Measurements from ENCODE around the gene SKOR1.

Gene SKOR1

GRCh38 chr15:67829647-67830504, 4.6 kb downstream of the SKOR1 start:
- H3K4me3 ChIP-seq (ENCODE audit: low read length in 2 of 2), result no peak overlapping the region
- no peak for DNase-seq (ENCODE audit: low spot score)
- H2BK12ac ChIP-seq (ENCODE audit: low read length), result no peak overlapping the region
- H4K8ac ChIP-seq (ENCODE audit: low read depth, low read length), result no peak overlapping the region
- H3K9ac ChIP-seq (ENCODE audit: low read depth, low read length, poor library complexity), result no peak overlapping the region
- peaks cover 10 to 12% of the 10 kb centered on the region in 2 donors for H3K9me3 ChIP-seq (replicated peaks in 1 of 2; ENCODE audit: control insufficient read depth in 2 of 2, insufficient read depth in 1 of 2, low read depth in 1 of 2, low read length in 2 of 2)
- peak overlapping the region; percentile 45 for H3K18ac ChIP-seq (ENCODE audit: low read length)
- peak overlapping the region; percentile 66 for H3K23ac ChIP-seq (ENCODE audit: low read depth, low read length, poor library complexity)
- peak overlapping the region; percentile 2 for H2BK5ac ChIP-seq (ENCODE audit: low read length)
- peaks cover 71 to 98% (median 94%) of the 10 kb centered on the region in 3 experiments for H3K27me3 ChIP-seq (ENCODE audit: control insufficient read depth in 3 of 3, insufficient read depth in 3 of 3, low read depth in 1 of 3, low read length in 3 of 3)
- no peaks in the 10 kb centered on the region for H3K36me3 ChIP-seq (replicated peaks in 1 of 2; ENCODE audit: control insufficient read depth in 2 of 2, insufficient read depth in 2 of 2, low read length in 2 of 2)
- WGBS, 2 donors (ENCODE audit: extremely low coverage in 2 of 2, insufficient read length in 2 of 2, insufficient replicate concordance in 1 of 2), result no CpG with 5 or more reads among the region's 68 CpGs
- H2AFZ ChIP-seq (ENCODE audit: low read length), result peak overlapping the region; percentile 20
- H3K27ac ChIP-seq (replicated peaks; ENCODE audit: low read length), result no peak overlapping the region
- peaks cover 8 to 24% of the 10 kb centered on the region in 2 donors for H3K4me1 ChIP-seq (ENCODE audit: control insufficient read depth in 2 of 2, insufficient read depth in 1 of 2, low read depth in 1 of 2, low read length in 2 of 2)
- no peak overlapping the region for H2BK120ac ChIP-seq (ENCODE audit: low read depth, low read length)
- peak overlapping the region; percentile 86 for H2AK5ac ChIP-seq (ENCODE audit: low read depth, low read length)
- no peak overlapping the region for H3K14ac ChIP-seq (ENCODE audit: low read length)
- no peak overlapping the region for H3K4ac ChIP-seq (ENCODE audit: low read length)
- peaks cover 6% of the 10 kb centered on the region for H3K79me1 ChIP-seq (ENCODE audit: low read depth, low read length)
- no peak overlapping the region for H4K91ac ChIP-seq (ENCODE audit: low read depth, low read length, poor library complexity)
- no peak overlapping the region for H2BK15ac ChIP-seq (ENCODE audit: low read length)
- no peak overlapping the region for H3K4me2 ChIP-seq (ENCODE audit: insufficient read depth, low read length, poor library complexity, severe bottlenecking)

DNA sequence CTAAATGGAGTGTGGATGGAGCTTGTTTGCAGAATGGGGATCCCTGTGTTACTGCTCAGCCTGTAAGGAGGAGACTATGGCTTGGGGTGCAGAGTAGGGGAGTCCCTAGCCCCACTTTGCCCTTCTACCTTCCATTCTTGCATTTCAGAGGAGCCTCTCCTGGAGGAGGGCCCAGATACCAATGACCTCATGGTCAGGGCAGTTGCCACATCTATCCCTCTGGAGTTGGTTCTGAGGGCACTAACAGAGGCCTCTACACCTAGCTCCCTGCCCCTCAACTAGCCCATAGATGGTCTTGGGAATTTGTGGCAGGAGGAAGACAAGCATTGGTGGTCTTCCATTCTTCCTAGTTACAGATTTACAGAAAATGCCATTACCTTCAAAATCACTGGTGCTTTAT, 6.1 kb downstream of the SKOR1 start:
- H3K18ac ChIP-seq (ENCODE audit: low read length), result no peak overlapping the region
- H2AK5ac ChIP-seq (ENCODE audit: low read depth, low read length), result no peak overlapping the region
- no peak for DNase-seq (ENCODE audit: low spot score)
- no peak overlapping the region for H3K9ac ChIP-seq (ENCODE audit: low read depth, low read length, poor library complexity)
- H2AFZ ChIP-seq (ENCODE audit: low read length), result no peak overlapping the region
- peaks cover 4% of the 10 kb centered on the region for H3K79me1 ChIP-seq (ENCODE audit: low read depth, low read length)
- no peak overlapping the region for H2BK15ac ChIP-seq (ENCODE audit: low read length)
- H3K27me3 ChIP-seq (ENCODE audit: control insufficient read depth in 3 of 3, insufficient read depth in 3 of 3, low read depth in 1 of 3, low read length in 3 of 3), result peaks cover 70 to 97% (median 95%) of the 10 kb centered on the region in 3 experiments
- H3K14ac ChIP-seq (ENCODE audit: low read length), result no peak overlapping the region
- H3K9me3 ChIP-seq (replicated peaks in 1 of 2; ENCODE audit: control insufficient read depth in 2 of 2, insufficient read depth in 1 of 2, low read depth in 1 of 2, low read length in 2 of 2), result peaks cover 8 to 10% of the 10 kb centered on the region in 2 donors
- no peak overlapping the region for H3K23ac ChIP-seq (ENCODE audit: low read depth, low read length, poor library complexity)
- H3K4me1 ChIP-seq (ENCODE audit: control insufficient read depth in 2 of 2, insufficient read depth in 1 of 2, low read depth in 1 of 2, low read length in 2 of 2), result peaks cover 9 to 22% of the 10 kb centered on the region in 2 donors
- H4K8ac ChIP-seq (ENCODE audit: low read depth, low read length), result no peak overlapping the region
- no peak overlapping the region for H3K4ac ChIP-seq (ENCODE audit: low read length)
- no peak overlapping the region for H3K27ac ChIP-seq (replicated peaks; ENCODE audit: low read length)
- no peak overlapping the region for H2BK5ac ChIP-seq (ENCODE audit: low read length)
- no peak overlapping the region for H2BK120ac ChIP-seq (ENCODE audit: low read depth, low read length)
- H4K91ac ChIP-seq (ENCODE audit: low read depth, low read length, poor library complexity), result no peak overlapping the region
- H3K4me2 ChIP-seq (ENCODE audit: insufficient read depth, low read length, poor library complexity, severe bottlenecking), result no peak overlapping the region
- H2BK12ac ChIP-seq (ENCODE audit: low read length), result no peak overlapping the region
- H3K36me3 ChIP-seq (replicated peaks in 1 of 2; ENCODE audit: control insufficient read depth in 2 of 2, insufficient read depth in 2 of 2, low read length in 2 of 2), result no peaks in the 10 kb centered on the region
- no peak overlapping the region for H3K4me3 ChIP-seq (ENCODE audit: low read length in 2 of 2)

- Histone ChIP-seq H2AK5ac (ENCODE audit: low read depth, low read length) (peak overlapping the region; percentile 22), H3K27ac (replicated peaks; ENCODE audit: low read length) (no peak overlapping the region), H4K8ac (ENCODE audit: low read depth, low read length) (no peak overlapping the region), H3K36me3 (replicated peaks in 1 of 2; ENCODE audit: control insufficient read depth in 2 of 2, insufficient read depth in 2 of 2, low read length in 2 of 2) (no peaks in the 10 kb centered on the region), H3K9me3 (replicated peaks in 1 of 2; ENCODE audit: control insufficient read depth in 2 of 2, insufficient read depth in 1 of 2, low read depth in 1 of 2, low read length in 2 of 2) (peaks cover 8 to 10% of the 10 kb centered on the region in 2 donors), H3K4me3 (ENCODE audit: low read length in 2 of 2) (no peak overlapping the region), H2AFZ (ENCODE audit: low read length) (no peak overlapping the region), H3K4ac (ENCODE audit: low read length) (no peak overlapping the region), H3K23ac (ENCODE audit: low read depth, low read length, poor library complexity) (no peak overlapping the region), H4K91ac (ENCODE audit: low read depth, low read length, poor library complexity) (no peak overlapping the region), H2BK120ac (ENCODE audit: low read depth, low read length) (no peak overlapping the region), H2BK5ac (ENCODE audit: low read length) (no peak overlapping the region), H3K4me1 (ENCODE audit: control insufficient read depth in 2 of 2, insufficient read depth in 1 of 2, low read depth in 1 of 2, low read length in 2 of 2) (peaks cover 9 to 22% of the 10 kb centered on the region in 2 donors), H3K79me1 (ENCODE audit: low read depth, low read length) (peaks cover 2% of the 10 kb centered on the region), H3K27me3 (ENCODE audit: control insufficient read depth in 3 of 3, insufficient read depth in 3 of 3, low read depth in 1 of 3, low read length in 3 of 3) (peaks cover 63 to 94% (median 91%) of the 10 kb centered on the region in 3 experiments), H3K18ac (ENCODE audit: low read length) (no peak overlapping the region), H2BK12ac (ENCODE audit: low read length) (no peak overlapping the region), H3K4me2 (ENCODE audit: insufficient read depth, low read length, poor library complexity, severe bottlenecking) (no peak overlapping the region), H3K14ac (ENCODE audit: low read length) (no peak overlapping the region), H2BK15ac (ENCODE audit: low read length) (no peak overlapping the region), H3K9ac (ENCODE audit: low read depth, low read length, poor library complexity) (no peak overlapping the region)
- DNase-seq (ENCODE audit: low spot score), result no peak
- WGBS, 2 donors (ENCODE audit: extremely low coverage in 2 of 2, insufficient read length in 2 of 2, insufficient replicate concordance in 1 of 2), result no CpG with 5 or more reads among the region's 9 CpGs
These were observed 6.8 kb downstream of the SKOR1 start for GRCh38 chr15:67832031-67832551.

GRCh38 chr15:67832897-67833709, 7.8 kb downstream of the SKOR1 start:
- no peak overlapping the region for H4K8ac ChIP-seq (ENCODE audit: low read depth, low read length)
- H2BK120ac ChIP-seq (ENCODE audit: low read depth, low read length), result no peak overlapping the region
- H3K27ac ChIP-seq (replicated peaks; ENCODE audit: low read length), result no peak overlapping the region
- H3K4me3 ChIP-seq (ENCODE audit: low read length in 2 of 2), result peak overlapping the region; percentile 31 to 45
- no peak overlapping the region for H3K14ac ChIP-seq (ENCODE audit: low read length)
- no peak for DNase-seq (ENCODE audit: low spot score)
- H3K9ac ChIP-seq (ENCODE audit: low read depth, low read length, poor library complexity), result peak overlapping the region; percentile 44
- no peak overlapping the region for H2BK12ac ChIP-seq (ENCODE audit: low read length)
- H3K4me2 ChIP-seq (ENCODE audit: insufficient read depth, low read length, poor library complexity, severe bottlenecking), result peak overlapping the region; percentile 52
- H4K91ac ChIP-seq (ENCODE audit: low read depth, low read length, poor library complexity), result no peak overlapping the region
- peak overlapping the region; percentile 92 for H2AFZ ChIP-seq (ENCODE audit: low read length)
- peaks cover 54 to 92% (median 91%) of the 10 kb centered on the region in 3 experiments for H3K27me3 ChIP-seq (ENCODE audit: control insufficient read depth in 3 of 3, insufficient read depth in 3 of 3, low read depth in 1 of 3, low read length in 3 of 3)
- no peak overlapping the region for H3K4ac ChIP-seq (ENCODE audit: low read length)
- peaks cover 9 to 22% of the 10 kb centered on the region in 2 donors for H3K4me1 ChIP-seq (ENCODE audit: control insufficient read depth in 2 of 2, insufficient read depth in 1 of 2, low read depth in 1 of 2, low read length in 2 of 2)
- peak overlapping the region; percentile 45 for H3K23ac ChIP-seq (ENCODE audit: low read depth, low read length, poor library complexity)
- no peak overlapping the region for H2BK15ac ChIP-seq (ENCODE audit: low read length)
- no CpG with 5 or more reads among the region's 32 CpGs for WGBS, 2 donors (ENCODE audit: extremely low coverage in 2 of 2, insufficient read length in 2 of 2, insufficient replicate concordance in 1 of 2)
- H3K9me3 ChIP-seq (replicated peaks in 1 of 2; ENCODE audit: control insufficient read depth in 2 of 2, insufficient read depth in 1 of 2, low read depth in 1 of 2, low read length in 2 of 2), result peaks cover 8 to 10% of the 10 kb centered on the region in 2 donors
- no peak overlapping the region for H2BK5ac ChIP-seq (ENCODE audit: low read length)
- H3K36me3 ChIP-seq (replicated peaks in 1 of 2; ENCODE audit: control insufficient read depth in 2 of 2, insufficient read depth in 2 of 2, low read length in 2 of 2), result no peaks in the 10 kb centered on the region
- H2AK5ac ChIP-seq (ENCODE audit: low read depth, low read length), result peak overlapping the region; percentile 21
- H3K18ac ChIP-seq (ENCODE audit: low read length), result peak overlapping the region; percentile 61
- H3K79me1 ChIP-seq (ENCODE audit: low read depth, low read length), result no peaks in the 10 kb centered on the region
